HG03139 (cell line): ENCODE data around the gene PDZRN3.

ENCODE experiments used
- ATAC-seq: cut with Tn5 transposase; IDR thresholded peaks from one replicate; pipeline ENCODE4 v1.9.1; 2021; ENCODE audit not compliant: unreplicated experiment

Gene PDZRN3

DNA sequence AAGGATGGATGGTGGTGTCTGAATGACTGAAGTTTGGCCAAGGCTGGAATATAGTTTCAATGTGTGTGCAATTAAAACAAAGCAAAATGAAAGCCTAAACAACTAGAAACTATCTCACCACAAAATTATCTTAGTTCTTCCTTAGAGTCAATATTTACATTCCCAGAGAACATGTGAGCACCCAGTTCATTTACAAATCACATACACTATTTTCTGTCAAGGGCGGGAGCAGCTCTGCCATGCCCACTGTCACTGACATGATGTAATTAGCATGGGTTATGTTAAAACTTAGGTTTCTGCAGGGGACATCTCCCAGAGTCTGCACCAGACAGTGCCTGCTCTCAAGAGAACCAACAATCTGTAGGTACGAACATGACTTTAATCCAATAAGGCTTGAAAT lies 65.0 kb downstream of the PDZRN3 start:
- no peak for ATAC-seq

DNA sequence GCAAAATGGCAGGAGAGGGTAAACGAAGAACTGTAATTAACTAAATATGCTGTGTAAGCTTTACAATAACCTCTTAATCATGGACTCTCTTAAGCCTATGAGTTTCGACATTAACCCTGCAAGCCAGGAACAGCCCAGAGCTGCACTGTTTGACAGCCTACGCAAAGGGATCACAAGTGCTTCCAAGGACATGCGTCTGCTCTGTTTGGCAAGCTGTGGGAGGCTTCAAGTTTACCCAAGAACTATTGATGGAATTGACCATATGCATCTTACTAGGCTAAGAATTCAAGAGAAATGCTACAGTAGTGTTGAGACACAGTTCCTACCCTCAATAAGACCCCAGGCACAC lies 66.0 kb downstream of the PDZRN3 start:
- ATAC-seq: no peak

DNA sequence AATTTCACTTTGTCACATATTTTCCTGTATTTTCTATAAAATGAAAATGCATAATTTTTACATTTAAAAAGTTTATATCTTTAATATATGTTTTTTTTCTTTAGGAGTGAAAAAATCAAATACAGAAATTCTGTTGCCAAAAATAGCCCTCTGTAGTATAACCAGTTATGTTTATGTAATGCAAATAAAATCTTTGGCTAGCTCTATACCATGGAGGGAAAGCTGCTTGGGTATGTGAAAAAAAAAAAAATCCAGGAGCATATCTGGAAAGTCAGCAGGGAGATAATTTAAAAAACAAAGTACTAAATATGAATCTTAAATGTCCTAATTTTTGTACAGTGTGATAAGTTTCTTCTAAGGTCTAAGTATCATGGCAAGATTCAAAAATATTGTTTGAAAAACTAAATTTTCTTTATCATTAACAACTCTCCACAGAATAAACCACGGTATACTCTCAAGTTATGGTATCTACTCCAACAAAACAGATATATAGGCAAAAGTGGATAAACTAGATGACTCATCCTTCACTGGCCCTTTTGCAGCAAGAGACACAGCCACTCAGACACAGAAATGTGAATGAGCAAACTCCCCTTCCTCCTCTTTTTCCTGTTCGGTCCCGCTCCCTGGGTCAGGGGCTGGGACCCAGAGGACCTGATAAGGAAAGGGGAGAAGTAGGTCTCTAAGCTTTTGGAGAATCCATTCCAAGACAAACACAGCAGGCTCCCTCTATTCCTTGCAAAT lies 66.6 kb downstream of the PDZRN3 start:
- ATAC-seq: no peak

GRCh38 chr3:73556520-73557372 lies 68.0 kb downstream of the PDZRN3 start:
- ATAC-seq: no peak

DNA sequence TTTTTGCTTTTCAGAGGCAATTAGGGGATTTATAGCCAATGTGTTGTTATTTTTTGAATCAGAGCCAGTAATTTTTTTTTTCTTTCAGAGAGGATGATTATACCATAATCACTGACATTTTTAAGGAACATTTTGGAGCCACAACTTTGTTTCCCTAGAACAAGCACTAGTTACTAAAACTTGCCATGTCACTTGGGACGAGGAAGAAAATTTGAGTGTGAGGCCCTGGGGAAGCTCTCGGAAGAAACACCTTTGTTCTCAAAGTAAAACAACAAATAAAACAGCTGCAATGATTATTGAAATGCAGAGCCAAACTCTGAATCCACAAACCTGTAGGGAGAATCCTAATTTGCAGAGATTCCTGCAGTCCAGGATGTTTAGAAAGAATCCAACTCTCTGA lies 69.7 kb downstream of the PDZRN3 start:
- no peak for ATAC-seq

GRCh38 chr3:73552700-73553099 lies 72.0 kb downstream of the PDZRN3 start:
- no peak for ATAC-seq

DNA sequence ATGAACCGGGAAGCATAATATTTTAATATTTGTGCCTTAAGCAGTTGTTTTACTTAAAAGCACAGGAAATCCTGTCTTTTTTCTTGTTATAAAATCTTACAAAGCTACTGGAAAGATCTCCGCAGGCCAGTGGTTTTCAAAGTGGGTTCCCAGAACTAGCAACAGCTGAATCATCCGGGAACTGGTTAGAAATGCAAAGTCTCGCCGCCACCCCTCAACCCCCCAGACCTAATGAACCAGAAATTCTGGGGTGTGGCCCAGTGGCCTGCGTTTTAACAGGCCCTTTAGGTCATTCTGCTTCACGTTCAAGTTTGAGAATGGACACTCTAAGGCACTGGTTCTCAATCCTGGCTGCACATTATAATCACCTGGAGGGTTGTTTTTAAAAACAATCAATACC lies 74.7 kb downstream of the PDZRN3 start:
- no peak for ATAC-seq

- no peak for ATAC-seq
Observed at GRCh38 chr3:73549051-73549600, 75.6 kb downstream of the PDZRN3 start.

GRCh38 chr3:73548436-73548835 lies 76.3 kb downstream of the PDZRN3 start:
- ATAC-seq: no peak

DNA sequence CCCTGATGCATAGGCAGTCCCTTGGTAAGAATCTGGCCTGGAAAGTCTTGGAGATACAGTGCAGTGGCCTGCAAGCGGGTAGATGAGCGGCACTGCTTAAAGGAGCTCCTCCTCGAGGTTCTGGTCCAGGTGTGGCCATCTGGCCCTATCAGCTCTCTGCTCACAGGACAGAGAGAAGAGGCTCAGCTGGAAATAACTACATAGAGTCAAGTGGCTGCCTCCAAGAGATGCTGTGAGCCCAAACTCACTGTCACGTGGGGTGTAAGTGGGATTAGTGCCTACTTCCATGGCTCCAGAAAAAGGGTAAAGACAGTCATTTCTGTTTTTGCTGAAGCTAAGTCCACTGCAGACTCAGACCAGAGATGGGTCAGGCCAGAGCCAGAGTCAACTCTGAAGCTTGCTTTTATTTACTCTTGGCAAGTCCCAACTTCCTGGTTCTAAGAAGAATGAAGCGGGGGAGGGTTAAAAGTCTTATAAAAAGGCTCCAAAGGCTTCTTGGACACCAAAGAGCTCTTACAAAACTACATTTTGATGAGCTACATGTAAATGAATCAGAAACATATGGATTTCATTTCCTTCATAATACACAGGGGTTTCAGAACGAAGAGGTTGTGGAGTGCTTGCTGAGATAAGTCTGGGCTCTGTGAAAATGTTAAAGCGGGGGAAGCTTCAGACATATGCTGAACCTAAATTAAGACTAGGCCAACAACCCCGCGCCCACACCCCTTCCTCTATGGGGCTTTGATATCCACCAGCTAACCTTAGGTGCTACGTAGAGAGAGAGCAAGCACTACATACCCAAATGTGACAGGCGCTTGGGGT lies 77.1 kb downstream of the PDZRN3 start:
- no peak for ATAC-seq

DNA sequence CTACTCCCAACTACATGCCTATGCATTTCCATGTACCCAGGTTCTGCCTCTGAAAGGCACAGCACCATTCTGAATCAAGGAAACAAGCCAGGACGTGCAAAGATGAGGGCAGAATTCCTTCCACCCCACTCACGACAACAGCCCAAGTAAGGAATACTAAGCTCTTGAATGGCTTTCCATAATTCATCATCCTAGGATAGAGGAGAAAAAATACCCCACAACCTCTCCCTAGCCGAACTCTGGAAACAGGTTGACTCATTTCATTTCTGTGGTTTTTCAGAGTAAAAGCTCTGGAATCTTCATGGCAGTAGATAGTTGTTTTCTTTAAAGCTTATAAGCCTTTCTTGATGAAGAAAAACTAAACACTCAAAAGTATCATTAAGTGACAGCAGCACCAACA lies 77.8 kb downstream of the PDZRN3 start:
- ATAC-seq: no peak

DNA sequence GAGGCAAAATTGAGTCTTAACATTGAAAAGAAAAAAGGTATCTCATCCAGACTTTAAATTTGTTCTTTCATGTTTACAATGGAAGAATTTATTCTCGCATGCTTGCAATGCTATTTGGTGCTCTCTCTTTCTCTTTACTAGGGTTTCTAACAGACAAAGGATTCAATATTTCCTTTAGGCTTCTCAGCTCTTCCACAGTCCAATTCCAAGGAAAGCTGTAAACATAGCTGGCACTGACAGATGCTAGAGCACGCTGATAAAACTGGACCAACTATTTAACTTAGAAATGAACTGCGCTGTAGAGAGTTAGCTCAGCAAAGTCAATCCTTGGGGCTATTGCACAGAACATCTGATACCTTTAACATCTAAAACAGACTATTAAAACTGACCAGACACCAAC lies 81.3 kb downstream of the PDZRN3 start:
- ATAC-seq: no peak

GRCh38 chr3:73542136-73542535 lies 82.6 kb downstream of the PDZRN3 start:
- no peak for ATAC-seq

DNA sequence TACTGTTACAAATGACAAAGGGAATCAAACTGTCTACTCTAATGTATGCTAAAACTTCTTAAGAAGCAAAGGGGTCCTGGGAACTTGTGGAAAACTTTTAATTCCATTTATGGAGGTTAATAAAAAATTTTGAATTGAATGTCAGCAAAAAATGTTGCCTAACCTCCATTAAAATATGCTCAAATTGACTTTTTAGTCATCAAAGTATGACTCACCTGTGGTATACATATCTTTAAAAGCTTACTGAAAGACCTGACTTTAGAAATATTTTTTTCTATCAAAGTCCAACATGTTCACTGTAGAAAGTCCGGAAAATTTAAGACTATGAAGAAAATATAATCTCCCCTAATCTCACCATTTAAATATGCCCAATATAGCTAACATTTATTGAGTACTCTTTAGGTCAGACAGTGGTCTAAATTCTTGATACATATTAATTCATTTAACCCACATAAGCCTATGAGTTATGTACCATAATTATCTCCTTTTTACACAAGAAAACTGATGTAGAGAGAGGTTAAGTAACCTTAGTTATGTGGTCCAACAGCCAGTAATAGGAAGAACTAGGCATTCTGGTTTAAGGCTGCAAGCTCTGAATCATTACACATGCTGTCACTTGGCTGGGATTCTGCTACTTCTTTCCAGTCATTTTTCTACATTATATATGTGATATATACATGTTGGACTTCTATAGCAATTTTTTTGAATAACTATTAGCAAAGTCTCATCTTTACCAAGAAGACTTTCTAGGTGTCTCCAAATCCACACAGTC lies 83.6 kb downstream of the PDZRN3 start:
- no peak for ATAC-seq

DNA sequence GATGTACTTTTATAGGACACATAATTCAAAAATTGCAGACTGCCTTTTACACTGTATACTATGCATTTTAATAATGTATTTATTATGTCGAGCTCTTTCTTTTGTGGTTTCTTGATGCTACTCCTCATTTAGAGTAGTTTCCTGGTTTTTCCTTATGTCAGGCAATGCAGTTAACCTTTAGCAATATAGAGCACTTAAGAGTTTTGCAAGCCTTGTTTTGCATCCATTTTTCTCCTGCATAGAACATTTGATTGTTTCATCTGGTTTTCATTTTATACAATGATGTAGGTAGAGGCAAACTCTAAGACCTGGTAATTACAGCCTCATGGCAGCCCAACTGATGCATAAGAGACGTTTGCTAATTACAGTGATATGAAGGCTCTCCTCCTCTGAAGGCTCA lies 86.3 kb downstream of the PDZRN3 start:
- ATAC-seq: no peak

DNA sequence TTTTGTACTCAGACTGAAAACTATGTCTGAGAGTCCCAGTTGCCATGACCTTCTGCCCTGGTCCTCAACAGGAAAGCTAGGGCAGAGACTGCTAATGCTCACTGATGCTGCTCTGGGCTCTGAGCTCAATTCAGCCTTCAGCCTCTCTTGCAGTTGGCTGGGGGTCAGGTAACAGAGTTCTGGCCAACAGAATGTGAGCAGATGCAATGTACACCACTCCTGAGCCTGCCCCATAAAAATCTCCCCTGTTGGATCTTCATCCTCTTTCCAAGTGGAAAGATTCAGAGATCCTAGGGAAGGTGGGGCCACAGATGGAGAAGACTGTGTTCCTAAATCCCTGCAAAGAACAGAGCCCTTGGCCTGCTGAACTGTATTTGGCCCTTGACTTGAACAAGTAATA lies 87.8 kb downstream of the PDZRN3 start:
- ATAC-seq: no peak

DNA sequence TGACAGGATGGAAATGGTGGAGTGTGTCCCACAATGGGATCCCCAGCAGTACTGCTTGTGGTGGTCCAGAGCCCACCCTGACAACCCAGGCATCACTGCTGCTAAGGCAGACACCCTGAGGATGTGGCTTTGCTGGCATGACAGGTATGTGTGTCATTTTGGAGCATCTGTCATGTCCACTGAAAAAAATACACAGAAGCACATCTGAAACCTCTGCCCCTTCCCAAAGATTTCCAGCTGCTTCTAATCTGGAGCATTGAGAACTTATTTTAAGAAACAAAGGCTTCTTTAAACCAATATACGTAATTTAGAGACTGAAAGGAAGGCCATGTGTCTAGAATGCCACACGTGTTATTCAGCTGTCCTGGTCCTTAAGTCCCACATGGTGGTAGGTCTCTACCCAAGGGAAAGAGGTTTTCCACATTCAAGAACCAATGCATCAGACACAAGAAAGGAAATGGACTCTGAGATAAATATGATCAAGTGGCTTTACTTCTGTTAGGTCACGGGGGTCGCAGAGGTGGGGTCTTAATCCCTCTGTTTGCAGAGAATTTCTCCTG lies 88.3 kb downstream of the PDZRN3 start:
- ATAC-seq: no peak

DNA sequence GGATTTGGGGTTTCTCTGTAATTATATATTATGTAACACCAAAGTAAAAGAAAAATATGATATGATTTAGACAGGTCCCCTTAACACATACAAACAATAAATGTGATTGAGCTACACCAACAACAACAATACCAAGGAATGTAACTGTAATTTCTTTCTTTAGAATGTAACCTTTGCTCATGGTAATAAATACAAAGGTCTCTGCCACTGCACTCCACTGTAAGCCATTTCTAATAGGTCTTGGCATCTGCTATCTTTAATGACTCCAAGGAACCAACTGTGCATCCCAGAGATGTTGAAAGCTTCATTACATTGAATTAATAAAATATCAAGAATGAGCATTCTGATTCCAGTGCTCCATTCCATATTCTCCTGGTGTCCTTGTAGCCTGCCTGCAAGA lies 88.8 kb downstream of the PDZRN3 start:
- ATAC-seq: no peak

DNA sequence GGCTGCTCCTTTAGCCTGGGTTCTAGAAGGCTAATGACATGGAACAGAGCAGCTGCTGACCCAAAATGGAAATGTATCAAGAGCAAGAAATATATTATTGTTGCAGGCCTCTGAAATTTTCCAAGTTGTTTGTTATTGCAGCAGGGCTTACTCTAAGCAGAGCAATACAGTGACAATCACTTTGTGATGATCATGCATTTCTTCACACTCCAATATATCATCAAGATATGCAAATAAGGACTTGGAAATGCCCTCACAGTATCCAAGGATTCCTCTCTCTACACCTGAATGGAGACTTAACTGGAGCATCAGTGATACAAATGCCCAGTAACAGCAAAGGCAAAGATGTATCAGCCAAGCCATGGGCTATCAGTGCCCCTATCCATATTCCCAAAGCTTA lies 89.6 kb downstream of the PDZRN3 start:
- no peak for ATAC-seq

DNA sequence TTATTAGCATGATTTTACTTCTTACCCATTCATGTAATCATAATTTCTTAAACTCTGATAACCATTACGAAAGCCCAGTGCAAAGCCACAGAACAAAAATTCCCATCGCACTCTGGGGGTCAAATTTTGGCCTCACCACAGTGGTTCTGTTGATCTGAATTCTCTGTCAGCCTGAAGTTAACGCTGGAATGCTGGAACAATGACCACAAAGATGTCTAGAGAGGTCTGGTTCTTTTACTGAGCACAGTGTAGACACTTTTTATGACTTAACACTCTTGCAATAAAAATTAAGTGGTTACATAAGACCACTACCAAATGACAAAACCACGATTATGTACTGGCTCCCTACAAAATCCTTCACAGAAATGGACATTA lies 94.7 kb downstream of the PDZRN3 start:
- no peak for ATAC-seq
